HepG2 (cell line): ENCODE data around the gene SNAI1.

ENCODE experiments used
- ASH2L ChIP-seq: fragments of 300-600, 200-600 bp; sonication (generic); IDR thresholded peaks from 2 replicates; pipeline ENCODE4 v1.7.0; 2017; ENCODE audit warnings: low read depth, mild to moderate bottlenecking, moderate library complexity, mixed read lengths, low read length; ENCODE audit not compliant: insufficient read length
- GABPA ChIP-seq, 2 experiments: IDR thresholded peaks; 2 replicates each; pipeline ENCODE4 v1.6.1; 2011 to 2016; ENCODE audit warnings: low read depth in 2 of 2, low read length in 1 of 2, missing biosample characterization in 1 of 2, missing genetic modification characterization in 1 of 2
- MIER3 ChIP-seq: IDR thresholded peaks from 2 replicates; pipeline ENCODE4 v1.6.1; 2016; ENCODE audit warnings: missing compliant biosample characterization, borderline replicate concordance
- SOX13 ChIP-seq, 3 experiments: fragments of 450-650 bp in 1 of 3; sonication (generic) in 1 of 3; formaldehyde crosslinking in 1 of 3; IDR thresholded peaks in 2 of 3; conservative IDR thresholded peaks in 1 of 3; 2 replicates each; pipeline versions ENCODE4 v1.5.0 to v1.6.1; 2016 to 2020; ENCODE audit warnings: antibody characterized with exemption in 1 of 3, mild to moderate bottlenecking in 1 of 3, missing compliant biosample characterization in 1 of 3, missing genetic modification reagents in 1 of 3, moderate library complexity in 1 of 3
- STAG1 ChIP-seq: sonication (generic); formaldehyde crosslinking; IDR thresholded peaks from 2 replicates; pipeline ENCODE4 v1.4.0; 2020; ENCODE audit warnings: missing genetic modification reagents
- TBX3 ChIP-seq: fragments of 450-650 bp; IDR thresholded peaks from 2 replicates; pipeline ENCODE4 v1.6.1; 2017; ENCODE audit warnings: antibody characterized with exemption, mild to moderate bottlenecking, inconsistent platforms, borderline replicate concordance
- ZBTB38 ChIP-seq: sonication (generic); formaldehyde crosslinking; IDR thresholded peaks from 2 replicates; pipeline ENCODE4 v1.5.1; 2020; ENCODE audit warnings: mild to moderate bottlenecking, missing genetic modification reagents
- TF ChIP-seq, protein P1 (sequence below): IDR thresholded peaks from 2 replicates; pipeline ENCODE4 v1.6.1; 2016; ENCODE audit warnings: low read depth, missing genetic modification reagents, missing compliant biosample characterization
- TF ChIP-seq, protein P2 (sequence below): sonication (generic); formaldehyde crosslinking; IDR thresholded peaks from 2 replicates; pipeline ENCODE4 v1.5.0; 2020; ENCODE audit warnings: mild to moderate bottlenecking, missing genetic modification reagents, moderate library complexity
- TF ChIP-seq, protein P3 (sequence below): sonication (generic); formaldehyde crosslinking; IDR thresholded peaks from 2 replicates; pipeline ENCODE4 v1.4.0; 2020; ENCODE audit warnings: missing genetic modification reagents, borderline replicate concordance

DNA sequence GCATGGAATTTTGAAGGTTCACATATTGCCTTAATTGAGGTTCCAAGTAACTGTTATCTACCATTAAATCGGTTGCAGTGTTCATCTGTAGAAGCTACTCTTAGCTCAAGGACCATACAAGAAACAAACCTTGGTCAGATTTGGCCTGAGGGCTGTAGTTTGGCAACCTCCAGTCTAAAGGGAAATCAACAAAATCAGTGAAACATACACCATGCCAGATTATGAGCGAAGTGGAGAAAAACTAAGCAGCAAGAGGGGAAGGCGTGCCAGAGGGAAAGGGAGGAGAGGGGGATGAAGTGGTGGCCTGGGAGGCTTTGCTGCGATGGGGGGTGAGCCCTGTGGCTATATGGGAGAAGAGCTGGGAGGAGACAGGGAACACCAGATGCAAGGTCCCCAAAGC, 8.8 kb upstream of the SNAI1 start:
- TF ChIP-seq SOX13 (IDR thresholded peaks at IDR 0.05), result no peak
- TF ChIP-seq SOX13 (CRISPR knock-in tag; conservative IDR thresholded peaks at IDR 0.05 in 1 of 2, IDR thresholded peaks at IDR 0.05 in 1 of 2), result no peak
- TF ChIP-seq MIER3, result no peak
- TF ChIP-seq, protein P1, sequence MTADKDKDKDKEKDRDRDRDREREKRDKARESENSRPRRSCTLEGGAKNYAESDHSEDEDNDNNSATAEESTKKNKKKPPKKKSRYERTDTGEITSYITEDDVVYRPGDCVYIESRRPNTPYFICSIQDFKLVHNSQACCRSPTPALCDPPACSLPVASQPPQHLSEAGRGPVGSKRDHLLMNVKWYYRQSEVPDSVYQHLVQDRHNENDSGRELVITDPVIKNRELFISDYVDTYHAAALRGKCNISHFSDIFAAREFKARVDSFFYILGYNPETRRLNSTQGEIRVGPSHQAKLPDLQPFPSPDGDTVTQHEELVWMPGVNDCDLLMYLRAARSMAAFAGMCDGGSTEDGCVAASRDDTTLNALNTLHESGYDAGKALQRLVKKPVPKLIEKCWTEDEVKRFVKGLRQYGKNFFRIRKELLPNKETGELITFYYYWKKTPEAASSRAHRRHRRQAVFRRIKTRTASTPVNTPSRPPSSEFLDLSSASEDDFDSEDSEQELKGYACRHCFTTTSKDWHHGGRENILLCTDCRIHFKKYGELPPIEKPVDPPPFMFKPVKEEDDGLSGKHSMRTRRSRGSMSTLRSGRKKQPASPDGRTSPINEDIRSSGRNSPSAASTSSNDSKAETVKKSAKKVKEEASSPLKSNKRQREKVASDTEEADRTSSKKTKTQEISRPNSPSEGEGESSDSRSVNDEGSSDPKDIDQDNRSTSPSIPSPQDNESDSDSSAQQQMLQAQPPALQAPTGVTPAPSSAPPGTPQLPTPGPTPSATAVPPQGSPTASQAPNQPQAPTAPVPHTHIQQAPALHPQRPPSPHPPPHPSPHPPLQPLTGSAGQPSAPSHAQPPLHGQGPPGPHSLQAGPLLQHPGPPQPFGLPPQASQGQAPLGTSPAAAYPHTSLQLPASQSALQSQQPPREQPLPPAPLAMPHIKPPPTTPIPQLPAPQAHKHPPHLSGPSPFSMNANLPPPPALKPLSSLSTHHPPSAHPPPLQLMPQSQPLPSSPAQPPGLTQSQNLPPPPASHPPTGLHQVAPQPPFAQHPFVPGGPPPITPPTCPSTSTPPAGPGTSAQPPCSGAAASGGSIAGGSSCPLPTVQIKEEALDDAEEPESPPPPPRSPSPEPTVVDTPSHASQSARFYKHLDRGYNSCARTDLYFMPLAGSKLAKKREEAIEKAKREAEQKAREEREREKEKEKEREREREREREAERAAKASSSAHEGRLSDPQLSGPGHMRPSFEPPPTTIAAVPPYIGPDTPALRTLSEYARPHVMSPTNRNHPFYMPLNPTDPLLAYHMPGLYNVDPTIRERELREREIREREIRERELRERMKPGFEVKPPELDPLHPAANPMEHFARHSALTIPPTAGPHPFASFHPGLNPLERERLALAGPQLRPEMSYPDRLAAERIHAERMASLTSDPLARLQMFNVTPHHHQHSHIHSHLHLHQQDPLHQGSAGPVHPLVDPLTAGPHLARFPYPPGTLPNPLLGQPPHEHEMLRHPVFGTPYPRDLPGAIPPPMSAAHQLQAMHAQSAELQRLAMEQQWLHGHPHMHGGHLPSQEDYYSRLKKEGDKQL (CRISPR knock-in tag), result no peak
- TF ChIP-seq GABPA (IDR thresholded peaks at IDR 0.05; ENCODE audit: low read depth, low read length), result no peak
- no peak for TF ChIP-seq GABPA (CRISPR knock-in tag; IDR thresholded peaks at IDR 0.05; ENCODE audit: low read depth)
- TF ChIP-seq STAG1 (CRISPR knock-in tag), result no peak
- TF ChIP-seq, protein P2, sequence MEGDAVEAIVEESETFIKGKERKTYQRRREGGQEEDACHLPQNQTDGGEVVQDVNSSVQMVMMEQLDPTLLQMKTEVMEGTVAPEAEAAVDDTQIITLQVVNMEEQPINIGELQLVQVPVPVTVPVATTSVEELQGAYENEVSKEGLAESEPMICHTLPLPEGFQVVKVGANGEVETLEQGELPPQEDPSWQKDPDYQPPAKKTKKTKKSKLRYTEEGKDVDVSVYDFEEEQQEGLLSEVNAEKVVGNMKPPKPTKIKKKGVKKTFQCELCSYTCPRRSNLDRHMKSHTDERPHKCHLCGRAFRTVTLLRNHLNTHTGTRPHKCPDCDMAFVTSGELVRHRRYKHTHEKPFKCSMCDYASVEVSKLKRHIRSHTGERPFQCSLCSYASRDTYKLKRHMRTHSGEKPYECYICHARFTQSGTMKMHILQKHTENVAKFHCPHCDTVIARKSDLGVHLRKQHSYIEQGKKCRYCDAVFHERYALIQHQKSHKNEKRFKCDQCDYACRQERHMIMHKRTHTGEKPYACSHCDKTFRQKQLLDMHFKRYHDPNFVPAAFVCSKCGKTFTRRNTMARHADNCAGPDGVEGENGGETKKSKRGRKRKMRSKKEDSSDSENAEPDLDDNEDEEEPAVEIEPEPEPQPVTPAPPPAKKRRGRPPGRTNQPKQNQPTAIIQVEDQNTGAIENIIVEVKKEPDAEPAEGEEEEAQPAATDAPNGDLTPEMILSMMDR, result no peak
- TF ChIP-seq ASH2L, result no peak
- TF ChIP-seq, protein P3, sequence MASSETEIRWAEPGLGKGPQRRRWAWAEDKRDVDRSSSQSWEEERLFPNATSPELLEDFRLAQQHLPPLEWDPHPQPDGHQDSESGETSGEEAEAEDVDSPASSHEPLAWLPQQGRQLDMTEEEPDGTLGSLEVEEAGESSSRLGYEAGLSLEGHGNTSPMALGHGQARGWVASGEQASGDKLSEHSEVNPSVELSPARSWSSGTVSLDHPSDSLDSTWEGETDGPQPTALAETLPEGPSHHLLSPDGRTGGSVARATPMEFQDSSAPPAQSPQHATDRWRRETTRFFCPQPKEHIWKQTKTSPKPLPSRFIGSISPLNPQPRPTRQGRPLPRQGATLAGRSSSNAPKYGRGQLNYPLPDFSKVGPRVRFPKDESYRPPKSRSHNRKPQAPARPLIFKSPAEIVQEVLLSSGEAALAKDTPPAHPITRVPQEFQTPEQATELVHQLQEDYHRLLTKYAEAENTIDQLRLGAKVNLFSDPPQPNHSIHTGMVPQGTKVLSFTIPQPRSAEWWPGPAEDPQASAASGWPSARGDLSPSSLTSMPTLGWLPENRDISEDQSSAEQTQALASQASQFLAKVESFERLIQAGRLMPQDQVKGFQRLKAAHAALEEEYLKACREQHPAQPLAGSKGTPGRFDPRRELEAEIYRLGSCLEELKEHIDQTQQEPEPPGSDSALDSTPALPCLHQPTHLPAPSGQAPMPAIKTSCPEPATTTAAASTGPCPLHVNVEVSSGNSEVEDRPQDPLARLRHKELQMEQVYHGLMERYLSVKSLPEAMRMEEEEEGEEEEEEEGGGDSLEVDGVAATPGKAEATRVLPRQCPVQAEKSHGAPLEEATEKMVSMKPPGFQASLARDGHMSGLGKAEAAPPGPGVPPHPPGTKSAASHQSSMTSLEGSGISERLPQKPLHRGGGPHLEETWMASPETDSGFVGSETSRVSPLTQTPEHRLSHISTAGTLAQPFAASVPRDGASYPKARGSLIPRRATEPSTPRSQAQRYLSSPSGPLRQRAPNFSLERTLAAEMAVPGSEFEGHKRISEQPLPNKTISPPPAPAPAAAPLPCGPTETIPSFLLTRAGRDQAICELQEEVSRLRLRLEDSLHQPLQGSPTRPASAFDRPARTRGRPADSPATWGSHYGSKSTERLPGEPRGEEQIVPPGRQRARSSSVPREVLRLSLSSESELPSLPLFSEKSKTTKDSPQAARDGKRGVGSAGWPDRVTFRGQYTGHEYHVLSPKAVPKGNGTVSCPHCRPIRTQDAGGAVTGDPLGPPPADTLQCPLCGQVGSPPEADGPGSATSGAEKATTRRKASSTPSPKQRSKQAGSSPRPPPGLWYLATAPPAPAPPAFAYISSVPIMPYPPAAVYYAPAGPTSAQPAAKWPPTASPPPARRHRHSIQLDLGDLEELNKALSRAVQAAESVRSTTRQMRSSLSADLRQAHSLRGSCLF, result no peak
- no peak for TF ChIP-seq ZBTB38 (CRISPR knock-in tag)
- TF ChIP-seq TBX3, result no peak
